Esophagus muscularis mucosa (tissue), 4 donors: ENCODE data around the gene GRIA4. TPM values are rescaled to one million over a fixed set of nuclear protein-coding genes. Genes with fewer than 3 reads are reported as not detected.

ENCODE experiments used
- DNase-seq: peaks from one replicate; pipeline ENCODE4 v3.0.0-alpha.2; 2017; ENCODE audit errors: extremely low spot score
- H3K27ac ChIP-seq, 4 donors: fragments of 200-600 bp; sonication (generic); replicated peaks in 1 of 4; 1 replicate in 3 of 4; 2 replicates in 1 of 4; pipeline ENCODE4 v1.5.1; 2016 to 2019; ENCODE audit warnings: mild to moderate bottlenecking in 1 of 4
- H3K27me3 ChIP-seq, 4 donors: fragments of 200-600 bp; sonication (generic); one replicate each; pipeline versions ENCODE4 v1.5.1 to v1.6.0; 2016 to 2019
- H3K36me3 ChIP-seq, 4 donors: fragments of 200-600 bp; sonication (generic); one replicate each; pipeline ENCODE4 v1.5.1; 2016 to 2019
- H3K4me1 ChIP-seq, 4 donors: fragments of 200-600 bp; sonication (generic); one replicate each; pipeline ENCODE4 v1.5.1; 2016 to 2019
- H3K4me3 ChIP-seq, 4 donors: fragments of 200-600 bp; sonication (generic); 1 replicate in 2 of 4; 2 replicates in 2 of 4; pipeline ENCODE4 v1.5.1; 2016 to 2019; ENCODE audit warnings: mild to moderate bottlenecking in 4 of 4, moderate library complexity in 1 of 4
- H3K9me3 ChIP-seq, 4 donors: fragments of 200-600 bp; sonication (generic); 1 replicate in 3 of 4; 2 replicates in 1 of 4; pipeline ENCODE4 v1.5.1; 2016 to 2019
- EP300 ChIP-seq: sonication (generic); formaldehyde crosslinking; IDR thresholded peaks from one replicate; pipeline ENCODE4 v1.6.1; 2017; ENCODE audit warnings: antibody characterized with exemption
- POLR2A ChIP-seq: fragments of 450-650 bp; IDR thresholded peaks from one replicate; pipeline ENCODE4 v1.6.1; 2017; ENCODE audit warnings: antibody characterized with exemption, moderate library complexity, mild to moderate bottlenecking, low read depth
- POLR2AphosphoS5 ChIP-seq, 2 donors: sonication (generic); formaldehyde crosslinking; IDR thresholded peaks; one replicate each; pipeline ENCODE4 v1.6.1; 2017; ENCODE audit warnings: antibody characterized with exemption in 2 of 2
- WGBS: methylation state at CpG from one replicate; pipeline ENCODE4 v1.1.5; 2018; 5-methylcytosine and 5-hydroxymethylcytosine counted together
- intact Hi-C: fragments of 100-400 bp; cut with DNase I; formaldehyde crosslinking; loops from one replicate; pipeline ENCODE4 v1.15.1; 2023
- total RNA-seq, 4 donors: library from RNA; depleted of rRNA; stranded (reverse); fragments of >200 nt; gene quantifications; one replicate each; pipeline versions ENCODE4 v1.1.0 to v1.2.1, GENCODE V29; 2016
- TF ChIP-seq, protein P1 (sequence below), 3 experiments: fragments of 200-600 bp in 2 of 3; fragments of 450-650 bp in 1 of 3; sonication (generic) in 2 of 3; IDR thresholded peaks; one replicate each; pipeline ENCODE4 v1.5.1; 2017 to 2019; ENCODE audit warnings: antibody characterized with exemption in 3 of 3, mild to moderate bottlenecking in 2 of 3, moderate library complexity in 1 of 3

The GRIA4 gene
- total RNA-seq, 4 donors from 2014 or later = 0.33 TPM; not detected in 3

DNA sequence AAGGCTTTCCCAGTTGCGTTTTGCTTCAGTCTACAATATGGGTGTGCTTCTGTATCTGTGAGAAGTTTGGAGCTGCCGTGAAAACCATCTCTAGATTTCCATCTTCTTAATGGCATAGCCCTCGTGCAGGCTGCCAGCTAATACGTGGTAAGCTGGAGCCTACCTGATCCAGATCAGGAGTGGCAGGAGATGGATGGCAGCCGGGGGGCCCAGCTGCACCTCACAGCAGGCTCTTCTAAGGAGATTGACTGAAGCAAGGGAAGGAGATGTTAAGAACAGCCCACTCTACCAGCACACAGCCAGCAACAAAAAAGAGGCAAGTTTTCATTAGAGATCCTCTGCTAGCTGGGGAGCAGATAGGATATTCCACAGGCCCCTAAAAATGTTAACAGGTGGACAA is 296.6 kb downstream of the GRIA4 start:
- Histone ChIP-seq H3K9me3 (no peaks in the 10 kb centered on the region), H3K36me3 (no peaks in the 10 kb centered on the region), H3K4me1 (no peaks in the 10 kb centered on the region), H3K27ac (no peak overlapping the region), H3K27me3 (no peaks in the 10 kb centered on the region), H3K4me3 (no peak overlapping the region)
- intact Hi-C loops = no loop called here
- TF ChIP-seq EP300 (no peak), POLR2AphosphoS5 (IDR thresholded peaks at IDR 0.05) (no peak), POLR2A (no peak)
- TF ChIP-seq, protein P1, sequence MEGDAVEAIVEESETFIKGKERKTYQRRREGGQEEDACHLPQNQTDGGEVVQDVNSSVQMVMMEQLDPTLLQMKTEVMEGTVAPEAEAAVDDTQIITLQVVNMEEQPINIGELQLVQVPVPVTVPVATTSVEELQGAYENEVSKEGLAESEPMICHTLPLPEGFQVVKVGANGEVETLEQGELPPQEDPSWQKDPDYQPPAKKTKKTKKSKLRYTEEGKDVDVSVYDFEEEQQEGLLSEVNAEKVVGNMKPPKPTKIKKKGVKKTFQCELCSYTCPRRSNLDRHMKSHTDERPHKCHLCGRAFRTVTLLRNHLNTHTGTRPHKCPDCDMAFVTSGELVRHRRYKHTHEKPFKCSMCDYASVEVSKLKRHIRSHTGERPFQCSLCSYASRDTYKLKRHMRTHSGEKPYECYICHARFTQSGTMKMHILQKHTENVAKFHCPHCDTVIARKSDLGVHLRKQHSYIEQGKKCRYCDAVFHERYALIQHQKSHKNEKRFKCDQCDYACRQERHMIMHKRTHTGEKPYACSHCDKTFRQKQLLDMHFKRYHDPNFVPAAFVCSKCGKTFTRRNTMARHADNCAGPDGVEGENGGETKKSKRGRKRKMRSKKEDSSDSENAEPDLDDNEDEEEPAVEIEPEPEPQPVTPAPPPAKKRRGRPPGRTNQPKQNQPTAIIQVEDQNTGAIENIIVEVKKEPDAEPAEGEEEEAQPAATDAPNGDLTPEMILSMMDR (IDR thresholded peaks at IDR 0.05) = no peak
- DNase-seq = no peak
- 79% methylated on average over 5 of the region's 5 CpGs for WGBS

DNA sequence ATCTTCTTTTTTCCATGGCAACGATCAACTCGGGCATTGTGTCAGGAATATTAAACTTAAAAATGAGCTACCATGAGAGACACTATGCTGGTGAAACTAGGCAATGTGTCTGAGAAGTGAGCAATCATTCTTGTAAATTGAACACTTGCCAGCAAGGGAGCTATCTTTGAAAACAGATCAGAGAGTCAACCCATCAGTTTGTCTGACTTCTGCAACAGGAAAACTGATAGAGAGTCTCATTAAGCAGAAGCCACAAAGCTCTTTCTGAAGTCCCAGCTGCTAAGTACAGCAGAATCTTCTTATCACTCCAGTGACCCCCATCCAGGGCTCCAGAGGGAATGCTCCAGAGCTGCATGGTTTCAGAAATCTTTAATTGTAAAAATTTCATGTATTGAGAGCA is 297.4 kb downstream of the GRIA4 start:
- Histone ChIP-seq H3K27me3 (no peaks in the 10 kb centered on the region), H3K4me1 (no peaks in the 10 kb centered on the region), H3K27ac (no peak overlapping the region), H3K36me3 (no peaks in the 10 kb centered on the region), H3K9me3 (no peaks in the 10 kb centered on the region), H3K4me3 (no peak overlapping the region)
- intact Hi-C loops = no loop called here
- DNase-seq = no peak
- TF ChIP-seq, protein P1 (IDR thresholded peaks at IDR 0.05) = no peak
- TF ChIP-seq POLR2A (no peak), EP300 (no peak), POLR2AphosphoS5 (IDR thresholded peaks at IDR 0.05) (no peak)
- 78% methylated on average over 2 of the region's 2 CpGs for WGBS

DNA sequence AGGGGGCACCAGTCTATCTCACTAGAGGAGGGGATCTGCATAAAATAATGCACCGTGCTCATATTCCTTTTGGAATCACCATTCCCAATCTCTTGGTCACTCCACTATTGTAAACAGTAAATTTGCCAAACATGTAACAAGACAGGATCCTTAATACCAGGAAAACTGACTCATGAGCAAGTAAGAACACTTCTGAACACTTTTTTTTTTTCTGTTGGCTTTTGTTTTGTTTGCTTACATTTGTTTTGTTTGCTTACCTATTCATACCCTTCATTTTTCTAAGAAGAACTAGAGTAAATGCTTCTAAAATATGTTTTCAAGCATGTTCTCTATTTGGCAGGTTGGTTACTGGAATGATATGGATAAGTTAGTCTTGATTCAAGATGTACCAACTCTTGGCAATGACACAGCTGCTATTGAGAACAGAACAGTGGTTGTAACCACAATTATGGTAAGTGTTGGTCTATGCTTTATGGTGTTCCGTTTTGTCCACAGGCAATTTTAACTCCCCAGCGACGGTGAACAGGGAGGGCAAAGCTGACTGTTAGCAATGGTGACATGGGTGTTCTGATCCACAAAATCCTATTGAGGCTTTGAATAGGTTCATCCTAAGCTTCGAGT is 300.3 kb downstream of the GRIA4 start:
- intact Hi-C loops = no loop called here
- no peak overlapping the region for H3K27ac ChIP-seq
- H3K27me3 ChIP-seq = no peaks in the 10 kb centered on the region
- H3K4me1 ChIP-seq = no peaks in the 10 kb centered on the region
- no peaks in the 10 kb centered on the region for H3K36me3 ChIP-seq
- no peaks in the 10 kb centered on the region for H3K9me3 ChIP-seq
- no peak overlapping the region for H3K4me3 ChIP-seq
- TF ChIP-seq POLR2AphosphoS5 (IDR thresholded peaks at IDR 0.05) (no peak), POLR2A (no peak)
- TF ChIP-seq, protein P1 (IDR thresholded peaks at IDR 0.05) = no peak
- WGBS = 96% methylated on average over 5 of the region's 5 CpGs
- no peak for DNase-seq

DNA sequence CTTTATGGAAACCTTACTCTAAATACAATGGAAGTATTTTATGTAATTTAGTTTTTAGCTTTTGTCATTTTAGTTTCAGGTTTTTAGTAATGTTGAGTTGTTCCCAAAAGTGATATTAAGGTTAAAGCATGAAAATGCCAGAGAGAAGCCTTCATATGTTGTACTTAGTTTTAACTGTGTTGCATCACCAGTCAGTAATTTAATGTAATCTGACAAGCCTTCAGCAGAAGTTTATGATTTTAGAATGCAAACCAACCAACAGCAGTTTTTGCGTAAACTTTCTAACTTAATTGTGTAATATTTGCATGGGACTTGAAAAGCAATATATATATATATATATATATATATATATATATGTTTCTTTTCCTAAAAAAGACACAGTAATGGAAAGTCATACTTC is 301.6 kb downstream of the GRIA4 start:
- no peaks in the 10 kb centered on the region for H3K4me1 ChIP-seq
- no peaks in the 10 kb centered on the region for H3K36me3 ChIP-seq
- intact Hi-C loops = no loop called here
- WGBS = 91% methylated on average over 1 of the region's 1 CpG
- H3K27me3 ChIP-seq = no peaks in the 10 kb centered on the region
- H3K27ac ChIP-seq = no peak overlapping the region
- H3K4me3 ChIP-seq = no peak overlapping the region
- TF ChIP-seq POLR2AphosphoS5 (IDR thresholded peaks at IDR 0.05) = no peak
- TF ChIP-seq, protein P1 (IDR thresholded peaks at IDR 0.05) = no peak
- no peak for TF ChIP-seq POLR2A
- no peak for TF ChIP-seq EP300
- DNase-seq = no peak
- no peaks in the 10 kb centered on the region for H3K9me3 ChIP-seq

DNA sequence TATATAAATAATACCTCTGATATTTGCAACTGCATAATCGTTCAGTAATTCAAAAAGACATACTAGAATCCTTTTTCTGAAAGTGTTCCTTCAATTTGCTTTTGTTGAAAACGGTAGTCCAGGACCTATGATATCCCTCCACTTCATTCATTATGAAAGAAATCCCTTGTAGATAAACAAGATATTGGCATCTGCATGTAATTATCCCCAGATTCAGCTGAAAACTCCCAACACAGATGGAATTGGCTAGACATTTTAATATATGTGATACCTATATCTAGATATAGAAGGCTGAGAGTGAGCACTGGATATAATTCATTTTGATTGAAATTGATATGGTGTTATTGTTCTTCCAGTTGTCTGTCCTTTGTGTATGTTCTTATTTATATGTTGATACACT is 302.8 kb downstream of the GRIA4 start:
- no peaks in the 10 kb centered on the region for H3K27me3 ChIP-seq
- DNase-seq = no peak
- no peak overlapping the region for H3K27ac ChIP-seq
- no peaks in the 10 kb centered on the region for H3K4me1 ChIP-seq
- 85% methylated on average over 2 of the region's 2 CpGs for WGBS
- no peaks in the 10 kb centered on the region for H3K9me3 ChIP-seq
- TF ChIP-seq POLR2A (no peak), EP300 (no peak), POLR2AphosphoS5 (IDR thresholded peaks at IDR 0.05) (no peak)
- TF ChIP-seq, protein P1 (IDR thresholded peaks at IDR 0.05) = no peak
- no peaks in the 10 kb centered on the region for H3K36me3 ChIP-seq
- no peak overlapping the region for H3K4me3 ChIP-seq
- intact Hi-C loops = no loop called here
